Stimulated activated CD4-positive, alpha-beta T cell treated with anti-CD3 and anti-CD28 coated beads, TNF-alpha, amount 100 ng/mL, for 24 hours (primary cell): ENCODE results near the gene SLC30A10.
"Not testable (repeated sequence)": the region's sequence is repeated elsewhere in the genome, so short reads cannot be mapped to it uniquely, and the experiment has no call there.

ENCODE experiments used
- DNase-seq, 3 experiments: peaks; one replicate each; pipeline ENCODE4 v3.0.0-alpha.2; 2020; ENCODE audit warnings: low read depth in 3 of 3

SLC30A10 gene

GRCh38 chr1:219927298-219927955 is 930 bp downstream of the SLC30A10 start:
- no peak for DNase-seq

GRCh38 chr1:219926363-219926998 is 1.9 kb downstream of the SLC30A10 start:
- no peak for DNase-seq

DNA sequence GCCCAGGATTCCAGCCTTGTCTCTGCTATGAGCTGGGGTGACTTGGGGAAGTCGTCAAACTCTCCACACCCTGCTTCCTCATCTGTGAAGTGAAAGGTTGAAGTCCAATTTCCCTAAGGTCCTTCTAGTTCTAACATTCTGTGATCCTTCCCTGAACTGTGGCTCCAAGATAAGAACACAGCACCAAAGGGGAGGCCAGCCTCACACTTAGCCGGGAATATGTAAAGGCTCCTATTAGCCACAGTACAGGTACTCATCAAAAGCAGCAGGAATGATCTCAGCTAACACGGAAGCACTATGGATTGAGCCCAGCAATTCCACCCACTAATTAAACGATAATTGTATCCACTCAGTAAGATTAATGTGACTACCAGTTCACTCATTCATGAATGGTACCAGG is 4.0 kb downstream of the SLC30A10 start:
- DNase-seq: no peak

- no peak for DNase-seq
Observed at GRCh38 chr1:219917851-219918466, 10.4 kb downstream of the SLC30A10 start.

DNA sequence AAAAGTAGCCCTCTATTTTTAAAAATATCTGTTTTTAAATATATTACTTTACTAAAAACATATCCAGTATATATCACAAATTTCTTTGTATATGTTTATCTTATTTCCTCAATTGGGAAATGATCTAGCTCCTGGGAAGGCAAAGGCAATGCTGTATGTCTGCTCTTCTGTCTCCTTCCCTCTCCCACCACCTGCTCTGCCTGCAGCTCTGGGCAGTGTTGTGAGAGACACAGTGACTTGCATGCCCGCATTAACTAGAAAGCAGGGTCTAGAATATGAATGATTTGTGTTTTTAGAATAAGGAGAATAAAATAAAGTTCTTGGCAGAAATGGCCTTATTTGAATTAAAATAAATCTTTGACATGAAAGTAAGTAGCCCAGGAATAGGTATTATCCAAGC is 11.1 kb downstream of the SLC30A10 start:
- no peak for DNase-seq

DNA sequence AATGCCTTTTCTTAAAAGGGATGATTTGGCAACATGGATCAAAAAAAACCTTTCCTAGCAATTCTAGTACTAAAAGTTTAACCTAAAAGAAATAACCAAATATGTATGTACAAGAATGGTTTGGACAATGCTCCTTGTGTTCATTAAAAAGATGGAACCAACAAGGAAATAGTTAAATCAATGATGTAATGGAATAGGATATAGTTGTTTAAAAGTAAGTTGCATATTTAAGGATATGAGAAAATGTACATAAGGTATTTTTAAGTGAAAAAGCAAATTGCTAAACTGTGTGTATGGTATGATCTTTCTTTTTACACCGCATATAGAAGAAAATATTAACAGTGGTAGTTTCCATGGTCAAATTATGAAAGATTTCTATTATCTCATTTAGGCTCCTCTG is 12.1 kb downstream of the SLC30A10 start:
- no peak for DNase-seq

GRCh38 chr1:219913005-219913770 is 15.2 kb downstream of the SLC30A10 start:
- DNase-seq: no peak

DNA sequence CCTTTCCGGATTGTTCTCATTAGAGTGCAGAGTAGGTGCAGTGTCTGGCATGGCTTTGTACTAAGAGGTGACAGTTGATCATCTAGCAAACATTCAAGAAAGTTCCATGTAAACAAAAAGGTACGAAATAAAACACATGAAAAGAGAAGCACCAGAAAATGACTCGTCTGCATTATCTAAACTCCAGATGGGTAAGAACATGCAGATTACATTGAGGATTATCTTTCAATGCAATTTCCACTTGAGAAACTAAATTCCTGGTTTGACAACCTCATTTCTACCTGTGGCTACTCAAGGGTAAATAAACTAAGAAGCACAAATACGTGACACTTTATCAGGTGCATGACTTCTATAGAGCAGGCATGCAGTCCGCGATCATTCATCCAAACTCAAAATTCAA is 17.6 kb downstream of the SLC30A10 start:
- no peak for DNase-seq

DNA sequence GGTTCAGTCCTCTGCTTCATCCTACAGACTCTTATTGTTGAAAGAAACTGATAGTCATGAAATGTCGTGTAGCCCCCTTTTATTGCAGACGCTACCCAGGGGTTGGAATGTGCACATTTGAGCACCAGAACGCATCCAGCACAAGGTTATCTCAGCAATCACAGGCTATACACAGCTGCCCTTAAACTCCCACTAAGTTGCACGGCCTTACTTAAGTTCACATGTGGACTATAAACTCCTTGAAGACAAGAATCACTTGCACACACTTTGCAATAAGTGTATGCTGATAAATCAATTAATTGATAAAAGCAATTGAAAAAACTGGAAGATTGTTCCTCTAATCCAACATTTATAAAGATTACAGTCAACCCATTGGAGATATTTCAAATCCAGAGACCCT is 18.9 kb downstream of the SLC30A10 start:
- DNase-seq: no peak

GRCh38 chr1:219908170-219908569 is 20.2 kb downstream of the SLC30A10 start:
- DNase-seq: no peak

- DNase-seq: no peak
Observed at GRCh38 chr1:219907772-219908070, 20.6 kb downstream of the SLC30A10 start.

GRCh38 chr1:219906924-219907771 is 21.2 kb downstream of the SLC30A10 start:
- DNase-seq: no peak

DNA sequence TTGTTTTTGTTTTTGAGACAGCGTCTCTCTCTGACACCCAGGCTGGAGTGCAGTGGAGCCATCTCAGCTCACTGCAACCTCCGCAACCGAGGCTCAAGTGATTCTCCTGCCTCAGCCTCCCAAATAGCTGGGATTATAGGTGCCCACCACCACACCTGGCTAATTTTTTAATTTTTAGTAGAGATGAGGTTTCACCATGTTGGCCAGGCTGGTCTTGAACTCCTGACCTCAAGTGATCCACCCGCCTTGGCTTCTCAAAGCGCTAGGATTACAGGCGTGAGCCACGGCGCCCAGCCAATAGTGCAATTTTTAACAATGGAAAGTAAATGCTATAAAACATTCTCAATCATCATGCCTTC is 21.8 kb downstream of the SLC30A10 start:
- not testable (repeated sequence) for DNase-seq

- DNase-seq: no peak
Observed at GRCh38 chr1:219905524-219905923, 22.8 kb downstream of the SLC30A10 start.

DNA sequence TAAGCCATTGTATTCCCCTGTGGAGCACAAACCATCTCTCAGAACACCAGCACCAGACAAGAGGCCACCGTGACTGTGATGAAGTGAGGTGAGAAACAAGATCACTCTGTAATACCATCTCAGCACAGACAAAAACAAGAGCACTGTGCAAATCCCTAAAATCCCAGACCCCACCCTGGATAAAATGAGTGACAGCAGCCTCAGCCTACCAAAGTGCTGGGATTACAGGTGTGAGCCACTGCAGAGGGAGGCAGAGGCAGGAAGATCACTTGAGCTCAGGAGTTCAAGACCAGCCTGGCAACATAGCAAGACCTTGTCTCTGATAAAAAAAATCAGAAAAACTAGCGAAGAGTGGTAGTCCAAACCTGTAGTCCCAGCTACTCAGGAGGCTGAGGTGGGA is 23.4 kb downstream of the SLC30A10 start:
- no peak for DNase-seq

DNA sequence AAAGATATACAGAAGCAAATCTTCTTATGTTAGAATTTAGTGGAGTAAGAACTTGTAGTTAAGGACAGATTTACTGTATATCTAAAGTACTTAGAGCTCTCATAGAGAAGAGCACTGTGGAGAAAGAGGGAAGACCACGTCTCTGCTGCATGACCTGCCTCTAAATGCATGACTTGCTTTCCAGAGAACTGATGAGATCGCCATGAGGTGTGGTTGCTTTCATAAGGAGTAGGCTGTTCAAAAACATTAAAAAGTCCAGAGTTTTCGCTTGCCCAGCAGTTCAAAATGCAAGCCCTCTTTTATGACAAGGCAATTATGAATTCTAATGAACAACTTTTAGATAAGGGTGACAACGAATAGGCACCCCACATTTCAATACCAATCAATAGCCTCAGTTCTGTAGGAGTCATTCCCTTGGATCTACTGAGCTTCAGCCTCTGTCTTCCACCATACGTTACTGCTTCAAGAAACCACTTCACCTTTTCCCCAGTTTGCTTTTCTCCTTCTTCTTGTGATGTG is 24.9 kb downstream of the SLC30A10 start:
- DNase-seq: no peak

DNA sequence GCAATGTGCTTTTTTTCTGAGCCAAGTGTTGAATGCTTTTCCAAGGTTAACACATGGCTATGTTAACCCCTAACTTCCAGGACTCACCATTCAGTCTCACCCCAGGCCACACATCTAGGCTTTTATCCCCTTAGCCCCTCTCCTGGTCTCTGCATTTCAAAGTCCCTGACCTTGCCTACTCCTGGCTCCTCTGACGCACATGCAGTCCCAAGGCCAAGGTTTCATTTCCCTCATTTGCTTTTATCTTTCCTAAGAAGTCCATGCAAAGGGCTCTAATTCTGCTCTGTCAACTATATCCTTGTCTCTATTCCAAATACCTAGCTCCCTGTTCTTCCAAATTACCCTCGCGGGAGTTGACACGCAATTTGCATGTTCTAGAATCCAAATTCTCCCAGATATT is 25.4 kb downstream of the SLC30A10 start:
- no peak for DNase-seq

- DNase-seq: no peak
Observed at GRCh38 chr1:219900882-219901281, 27.5 kb downstream of the SLC30A10 start.

- DNase-seq: no peak
Observed at GRCh38 chr1:219900201-219900600, 28.2 kb downstream of the SLC30A10 start.

DNA sequence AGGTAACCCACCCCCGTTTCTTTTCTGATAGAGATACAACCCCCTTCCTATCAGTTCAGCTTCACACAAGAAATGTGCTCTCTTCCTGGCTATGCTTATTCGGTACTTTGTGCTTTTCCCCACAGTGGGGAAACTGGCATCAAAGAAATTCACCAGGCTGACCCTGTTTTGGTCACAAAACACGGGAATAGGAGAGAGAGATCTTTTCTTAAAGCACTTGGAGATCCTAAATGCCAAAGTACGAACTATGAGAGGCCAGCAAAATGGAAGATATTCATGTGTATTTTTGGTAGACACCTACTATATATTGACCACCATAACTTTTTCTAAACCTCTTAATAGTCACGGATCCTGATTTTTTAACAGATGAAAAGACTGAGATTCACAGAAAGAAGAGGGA is 30.0 kb downstream of the SLC30A10 start:
- no peak for DNase-seq

DNA sequence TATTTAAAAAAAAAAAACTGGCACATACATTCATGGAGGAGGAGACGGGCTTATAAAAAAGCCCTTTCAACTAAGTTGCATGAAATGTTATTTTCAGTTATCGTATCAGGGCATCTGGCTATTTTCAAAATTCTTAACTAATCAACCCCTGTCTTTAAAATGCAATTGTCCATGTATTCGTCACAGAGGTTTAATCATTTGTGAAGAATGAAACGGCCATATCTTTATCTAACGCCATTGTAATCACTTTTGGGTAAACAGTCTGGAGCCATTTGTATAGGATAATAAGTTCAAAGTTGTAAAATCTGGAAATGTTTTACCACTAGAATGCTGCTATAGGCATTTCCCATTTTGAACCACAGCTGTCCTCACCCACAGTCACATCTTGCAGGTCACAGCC is 30.4 kb downstream of the SLC30A10 start:
- DNase-seq: no peak

DNA sequence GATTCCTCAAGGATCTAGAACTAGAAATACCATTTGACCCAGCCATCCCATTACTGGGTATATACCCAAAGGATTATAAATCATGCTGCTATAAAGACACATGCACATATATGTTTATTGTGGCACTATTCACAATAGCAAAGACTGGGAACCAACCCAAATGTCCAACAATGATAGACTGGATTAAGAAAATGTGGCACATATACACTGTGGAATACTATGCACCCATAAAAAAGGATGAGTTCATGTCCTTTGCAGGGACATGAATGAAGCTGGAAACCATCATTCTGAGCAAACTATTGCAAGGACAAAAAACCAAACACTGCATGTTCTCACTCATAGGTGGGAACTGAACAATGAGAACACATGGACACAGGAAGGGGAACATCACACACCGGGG is 36.1 kb downstream of the SLC30A10 start:
- not testable (repeated sequence) for DNase-seq
